Osteoblast (primary cell): ENCODE measurements around the gene RUNX3. TPM values are rescaled to one million over a fixed set of nuclear protein-coding genes. Genes with fewer than 3 reads are reported as not detected.

Experiments
- DNase-seq: peaks from one replicate; pipeline ENCODE4 v3.0.0; 2011; ENCODE audit warnings: low spot score, mixed read lengths; ENCODE audit not compliant: insufficient read length; ENCODE audit errors: missing footprints
- H2AFZ ChIP-seq: 2 replicates; pipeline ENCODE4 v1.6.0; 2011; ENCODE audit warnings: mild to moderate bottlenecking, low read length
- H3K27ac ChIP-seq: 2 replicates; pipeline ENCODE4 v1.5.1; 2011; ENCODE audit warnings: mild to moderate bottlenecking, low read depth, low read length, moderate library complexity
- H3K27me3 ChIP-seq: 2 replicates; pipeline ENCODE4 v1.6.0; 2012; ENCODE audit warnings: mild to moderate bottlenecking, control low read depth, inconsistent platforms, low read length, moderate library complexity; ENCODE audit not compliant: insufficient read depth
- H3K36me3 ChIP-seq: 2 replicates; pipeline ENCODE4 v1.5.1; 2011; ENCODE audit warnings: mild to moderate bottlenecking, low read length, control low read depth, moderate library complexity; ENCODE audit not compliant: insufficient read depth
- H3K4me1 ChIP-seq: 2 replicates; pipeline ENCODE4 v1.5.1; 2011; ENCODE audit warnings: mild to moderate bottlenecking, low read length, control low read depth, moderate library complexity; ENCODE audit not compliant: insufficient read depth
- H3K4me2 ChIP-seq: 2 replicates; pipeline ENCODE4 v1.6.0; 2011; ENCODE audit warnings: mild to moderate bottlenecking, low read length; ENCODE audit not compliant: insufficient read depth
- H3K4me3 ChIP-seq: fragments of 200-600 bp; sonication (generic); 3 replicates; pipeline ENCODE4 v1.5.1; 2012; ENCODE audit warnings: mild to moderate bottlenecking, low read length, inconsistent platforms; ENCODE audit not compliant: insufficient read depth
- H3K79me2 ChIP-seq: 2 replicates; pipeline ENCODE4 v1.6.0; 2012; ENCODE audit warnings: mild to moderate bottlenecking, low read length, control low read depth, inconsistent platforms; ENCODE audit not compliant: insufficient read depth
- H3K9me3 ChIP-seq: 2 replicates; pipeline ENCODE4 v1.5.1; 2011; ENCODE audit warnings: low read depth, low read length, control low read depth
- H4K20me1 ChIP-seq: 2 replicates; pipeline ENCODE4 v1.6.0; 2012; ENCODE audit warnings: mild to moderate bottlenecking, low read length, control low read depth; ENCODE audit not compliant: insufficient read depth
- total RNA-seq: library from RNA; depleted of rRNA; stranded (reverse); fragments of >200 nt; gene quantifications from 2 replicates; pipeline ENCODE4 v1.2.3, GENCODE V29; 2012
- TF ChIP-seq, protein P1 (sequence below): IDR thresholded peaks from 2 replicates; pipeline ENCODE4 v1.5.1; 2011; ENCODE audit warnings: mild to moderate bottlenecking, low read depth, low read length, moderate library complexity; ENCODE audit errors: extremely low read depth

The RUNX3 gene
- total RNA-seq, 1 donor = 3.6 TPM

DNA sequence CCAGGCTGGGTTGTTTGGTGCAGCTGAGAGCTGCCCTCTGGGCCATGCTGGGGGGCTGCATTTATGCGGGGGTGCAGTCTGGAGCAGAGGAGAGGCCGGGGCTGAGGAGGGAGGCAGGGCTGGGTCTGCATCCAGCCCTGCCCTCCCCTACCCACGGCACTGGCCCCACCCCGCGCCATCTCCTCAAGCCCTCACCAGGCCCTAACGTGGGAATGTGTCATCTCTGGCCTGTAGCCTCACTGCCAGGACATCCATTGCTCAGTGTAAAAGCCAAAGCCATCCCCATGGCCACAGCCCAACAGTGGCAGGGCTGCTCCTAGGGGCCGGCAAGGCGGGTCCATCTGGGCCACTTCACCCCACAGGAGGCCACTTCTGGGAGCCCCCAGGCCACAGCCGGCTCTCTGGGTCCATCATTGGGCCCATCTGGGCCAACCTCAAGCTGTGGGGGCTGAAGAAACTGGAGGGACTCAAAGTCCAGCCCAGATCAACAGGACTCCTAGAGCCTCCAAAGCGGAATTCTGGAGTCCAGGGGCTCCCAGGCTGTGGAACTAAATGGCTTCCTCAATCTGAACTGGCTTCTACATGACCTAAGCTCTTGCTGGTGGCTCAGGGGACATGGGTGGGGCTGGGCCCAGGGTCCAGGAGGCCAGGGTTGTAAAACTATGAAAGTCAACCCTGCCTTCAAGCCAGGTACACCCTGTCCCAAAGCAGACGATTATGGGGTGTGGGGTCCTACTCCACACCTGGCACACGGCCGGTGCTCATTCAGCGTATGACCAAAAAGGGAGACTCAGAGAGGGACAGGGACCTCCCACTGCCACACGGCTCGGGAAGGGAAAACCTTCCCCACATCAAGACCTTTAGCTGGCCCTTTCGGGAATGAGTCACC, 32.6 kb downstream of the RUNX3 start:
- H2AFZ ChIP-seq = no peak overlapping the region
- no peaks in the 10 kb centered on the region for H3K9me3 ChIP-seq
- DNase-seq = peak; percentile 65
- no peaks in the 10 kb centered on the region for H3K79me2 ChIP-seq
- H3K27ac ChIP-seq = no peak overlapping the region
- H3K27me3 ChIP-seq = no peaks in the 10 kb centered on the region
- TF ChIP-seq, protein P1, sequence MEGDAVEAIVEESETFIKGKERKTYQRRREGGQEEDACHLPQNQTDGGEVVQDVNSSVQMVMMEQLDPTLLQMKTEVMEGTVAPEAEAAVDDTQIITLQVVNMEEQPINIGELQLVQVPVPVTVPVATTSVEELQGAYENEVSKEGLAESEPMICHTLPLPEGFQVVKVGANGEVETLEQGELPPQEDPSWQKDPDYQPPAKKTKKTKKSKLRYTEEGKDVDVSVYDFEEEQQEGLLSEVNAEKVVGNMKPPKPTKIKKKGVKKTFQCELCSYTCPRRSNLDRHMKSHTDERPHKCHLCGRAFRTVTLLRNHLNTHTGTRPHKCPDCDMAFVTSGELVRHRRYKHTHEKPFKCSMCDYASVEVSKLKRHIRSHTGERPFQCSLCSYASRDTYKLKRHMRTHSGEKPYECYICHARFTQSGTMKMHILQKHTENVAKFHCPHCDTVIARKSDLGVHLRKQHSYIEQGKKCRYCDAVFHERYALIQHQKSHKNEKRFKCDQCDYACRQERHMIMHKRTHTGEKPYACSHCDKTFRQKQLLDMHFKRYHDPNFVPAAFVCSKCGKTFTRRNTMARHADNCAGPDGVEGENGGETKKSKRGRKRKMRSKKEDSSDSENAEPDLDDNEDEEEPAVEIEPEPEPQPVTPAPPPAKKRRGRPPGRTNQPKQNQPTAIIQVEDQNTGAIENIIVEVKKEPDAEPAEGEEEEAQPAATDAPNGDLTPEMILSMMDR = no peak
- H3K36me3 ChIP-seq = no peaks in the 10 kb centered on the region
- no peaks in the 10 kb centered on the region for H3K4me1 ChIP-seq
- H4K20me1 ChIP-seq = no peaks in the 10 kb centered on the region
- H3K4me2 ChIP-seq = no peak overlapping the region
- no peak overlapping the region for H3K4me3 ChIP-seq

DNA sequence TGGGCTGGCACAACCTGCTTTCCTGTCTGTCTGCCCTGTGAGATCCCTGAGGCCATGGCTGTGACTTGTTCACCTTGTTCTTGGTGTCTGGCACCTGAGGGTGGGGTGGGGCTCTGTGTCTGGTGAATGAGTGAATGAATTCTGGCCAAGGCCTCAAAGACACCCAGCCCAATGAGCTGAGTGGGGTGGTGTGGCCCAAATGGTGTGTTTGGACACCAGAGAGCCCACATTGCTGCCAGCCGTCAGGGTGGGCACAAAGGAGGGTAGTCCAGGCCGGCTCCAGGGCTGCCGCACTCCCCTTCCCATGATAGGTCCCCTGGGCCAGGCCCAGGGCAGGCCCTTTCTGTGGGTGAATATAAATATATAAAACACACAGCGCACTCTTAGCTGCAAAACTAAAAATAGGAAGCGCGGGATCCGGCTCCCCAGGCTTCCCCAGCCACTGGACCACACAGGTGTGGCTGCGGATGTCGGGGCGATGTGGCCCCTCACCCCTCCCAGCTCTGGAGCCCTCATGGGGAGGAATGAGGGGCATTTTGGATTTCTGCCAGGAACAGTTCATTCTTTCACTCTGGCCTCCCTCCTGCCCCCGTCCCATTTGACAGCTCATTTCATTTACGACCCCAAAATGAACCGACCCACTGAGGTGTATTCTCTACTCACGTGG, 33.3 kb downstream of the RUNX3 start:
- no peak for DNase-seq
- H4K20me1 ChIP-seq = no peaks in the 10 kb centered on the region
- H3K4me3 ChIP-seq = no peak overlapping the region
- H3K4me1 ChIP-seq = no peaks in the 10 kb centered on the region
- TF ChIP-seq, protein P1 = no peak
- no peak overlapping the region for H2AFZ ChIP-seq
- H3K9me3 ChIP-seq = no peaks in the 10 kb centered on the region
- H3K4me2 ChIP-seq = no peak overlapping the region
- H3K27me3 ChIP-seq = no peaks in the 10 kb centered on the region
- no peaks in the 10 kb centered on the region for H3K79me2 ChIP-seq
- H3K36me3 ChIP-seq = no peaks in the 10 kb centered on the region
- H3K27ac ChIP-seq = no peak overlapping the region

DNA sequence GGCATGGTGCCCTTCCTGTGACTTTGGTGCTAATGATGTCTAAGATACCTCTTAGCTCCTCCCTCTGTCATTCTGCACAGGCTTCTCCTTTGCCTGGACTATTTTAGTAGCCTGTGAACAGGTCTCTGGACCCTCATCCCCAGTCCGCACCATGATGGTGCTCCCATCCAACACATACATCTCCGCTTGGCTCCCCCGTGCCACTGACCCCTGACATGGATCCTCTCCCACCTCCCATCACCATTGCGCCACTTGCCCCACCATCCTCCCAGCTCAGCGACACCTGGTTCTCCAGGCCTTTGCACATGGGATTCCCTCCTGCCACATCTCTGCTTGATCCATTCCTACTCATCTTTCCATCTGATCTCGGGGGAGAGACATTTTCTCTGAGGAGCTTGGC, 33.9 kb downstream of the RUNX3 start:
- Histone ChIP-seq H3K27me3 (no peaks in the 10 kb centered on the region), H4K20me1 (no peaks in the 10 kb centered on the region), H3K27ac (no peak overlapping the region), H2AFZ (no peak overlapping the region), H3K4me2 (no peak overlapping the region), H3K4me3 (no peak overlapping the region), H3K79me2 (no peaks in the 10 kb centered on the region), H3K4me1 (no peaks in the 10 kb centered on the region), H3K36me3 (no peaks in the 10 kb centered on the region), H3K9me3 (no peaks in the 10 kb centered on the region)
- peak; percentile 51 for DNase-seq
- TF ChIP-seq, protein P1 = no peak

DNA sequence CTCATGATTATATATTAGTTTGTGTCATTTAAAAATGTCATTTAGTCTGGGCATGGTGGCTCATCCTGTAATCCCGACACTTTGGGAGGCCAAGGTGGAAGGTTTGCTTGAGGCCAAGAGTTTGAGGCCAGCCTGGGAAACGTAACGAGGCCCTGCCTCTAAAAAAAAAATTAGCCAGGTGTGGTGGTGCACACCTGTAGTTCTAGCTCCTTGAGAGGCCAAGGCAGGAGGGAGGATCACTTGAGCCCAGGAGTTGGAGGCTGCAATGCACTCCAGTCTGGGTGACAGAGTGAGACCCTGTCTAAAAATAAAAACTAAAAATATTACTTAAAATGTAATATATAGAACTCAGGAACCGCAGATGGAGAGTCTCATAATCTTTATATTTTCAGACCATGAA, 34.6 kb downstream of the RUNX3 start:
- H3K9me3 ChIP-seq = no peaks in the 10 kb centered on the region
- TF ChIP-seq, protein P1 = no peak

More for the DNA sequence above, 34.6 kb downstream of the RUNX3 start:
- Histone ChIP-seq H2AFZ (no peak overlapping the region), H3K27me3 (no peaks in the 10 kb centered on the region), H3K79me2 (no peaks in the 10 kb centered on the region), H3K4me1 (no peaks in the 10 kb centered on the region), H3K27ac (no peak overlapping the region), H3K4me3 (no peak overlapping the region), H4K20me1 (no peaks in the 10 kb centered on the region), H3K36me3 (no peaks in the 10 kb centered on the region), H3K4me2 (no peak overlapping the region)
- DNase-seq = peak; percentile 53
